ENCODE results near the gene KCTD20.

DNA sequence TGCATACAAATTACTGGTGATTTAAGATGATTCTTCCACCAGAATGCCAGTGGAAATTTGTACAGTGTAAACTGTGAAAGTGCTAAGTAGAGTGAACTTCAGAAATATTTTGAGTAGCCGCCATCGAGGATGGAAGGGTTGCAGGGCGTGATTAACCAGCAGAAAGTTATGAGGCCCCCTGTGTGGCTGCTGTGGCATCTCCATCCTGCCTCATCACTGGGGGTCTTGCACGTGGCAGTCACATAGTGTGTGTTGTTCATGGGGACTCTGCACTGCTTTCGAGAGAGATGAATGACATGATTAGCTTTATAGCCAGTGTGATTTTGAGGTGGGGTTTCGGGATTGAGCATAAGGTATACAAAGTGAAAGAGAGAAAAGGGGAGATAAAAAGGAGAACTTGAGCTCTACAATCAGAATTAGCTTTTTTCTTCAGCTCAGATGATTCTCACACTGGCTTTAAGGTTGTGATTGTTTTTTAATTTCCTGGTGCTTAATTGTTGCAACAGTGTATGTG lies 26.4 kb downstream of the KCTD20 start:
- no peak for TF ChIP-seq EZH2phosphoT487 (IDR thresholded peaks at IDR 0.05; ENCODE audit: low read depth)
- TF ChIP-seq, protein P1, sequence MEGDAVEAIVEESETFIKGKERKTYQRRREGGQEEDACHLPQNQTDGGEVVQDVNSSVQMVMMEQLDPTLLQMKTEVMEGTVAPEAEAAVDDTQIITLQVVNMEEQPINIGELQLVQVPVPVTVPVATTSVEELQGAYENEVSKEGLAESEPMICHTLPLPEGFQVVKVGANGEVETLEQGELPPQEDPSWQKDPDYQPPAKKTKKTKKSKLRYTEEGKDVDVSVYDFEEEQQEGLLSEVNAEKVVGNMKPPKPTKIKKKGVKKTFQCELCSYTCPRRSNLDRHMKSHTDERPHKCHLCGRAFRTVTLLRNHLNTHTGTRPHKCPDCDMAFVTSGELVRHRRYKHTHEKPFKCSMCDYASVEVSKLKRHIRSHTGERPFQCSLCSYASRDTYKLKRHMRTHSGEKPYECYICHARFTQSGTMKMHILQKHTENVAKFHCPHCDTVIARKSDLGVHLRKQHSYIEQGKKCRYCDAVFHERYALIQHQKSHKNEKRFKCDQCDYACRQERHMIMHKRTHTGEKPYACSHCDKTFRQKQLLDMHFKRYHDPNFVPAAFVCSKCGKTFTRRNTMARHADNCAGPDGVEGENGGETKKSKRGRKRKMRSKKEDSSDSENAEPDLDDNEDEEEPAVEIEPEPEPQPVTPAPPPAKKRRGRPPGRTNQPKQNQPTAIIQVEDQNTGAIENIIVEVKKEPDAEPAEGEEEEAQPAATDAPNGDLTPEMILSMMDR (IDR thresholded peaks at IDR 0.05; ENCODE audit: low read depth, low read length), result no peak

Data from OCI-LY3 (cell line).